Rectal smooth muscle tissue (tissue), 1 donor: ENCODE measurements around the gene KCNQ4.

Experiments
- H3K27ac ChIP-seq: one replicate; pipeline ENCODE4 v1.7.0; 2013; ENCODE audit warnings: low read depth, low read length, inconsistent platforms
- H3K27me3 ChIP-seq: one replicate; pipeline ENCODE4 v1.7.0; 2013; ENCODE audit warnings: low read length; ENCODE audit not compliant: control insufficient read depth, insufficient read depth
- H3K36me3 ChIP-seq: one replicate; pipeline ENCODE4 v1.7.0; 2013; ENCODE audit warnings: low read length; ENCODE audit not compliant: control insufficient read depth, insufficient read depth
- H3K4me1 ChIP-seq: one replicate; pipeline ENCODE4 v1.7.0; 2013; ENCODE audit warnings: low read length; ENCODE audit not compliant: control insufficient read depth, insufficient read depth
- H3K4me3 ChIP-seq: one replicate; pipeline ENCODE4 v1.7.0; 2013; ENCODE audit warnings: low read length
- H3K9ac ChIP-seq: one replicate; pipeline ENCODE4 v1.7.0; 2013; ENCODE audit warnings: low read length

The KCNQ4 gene

DNA sequence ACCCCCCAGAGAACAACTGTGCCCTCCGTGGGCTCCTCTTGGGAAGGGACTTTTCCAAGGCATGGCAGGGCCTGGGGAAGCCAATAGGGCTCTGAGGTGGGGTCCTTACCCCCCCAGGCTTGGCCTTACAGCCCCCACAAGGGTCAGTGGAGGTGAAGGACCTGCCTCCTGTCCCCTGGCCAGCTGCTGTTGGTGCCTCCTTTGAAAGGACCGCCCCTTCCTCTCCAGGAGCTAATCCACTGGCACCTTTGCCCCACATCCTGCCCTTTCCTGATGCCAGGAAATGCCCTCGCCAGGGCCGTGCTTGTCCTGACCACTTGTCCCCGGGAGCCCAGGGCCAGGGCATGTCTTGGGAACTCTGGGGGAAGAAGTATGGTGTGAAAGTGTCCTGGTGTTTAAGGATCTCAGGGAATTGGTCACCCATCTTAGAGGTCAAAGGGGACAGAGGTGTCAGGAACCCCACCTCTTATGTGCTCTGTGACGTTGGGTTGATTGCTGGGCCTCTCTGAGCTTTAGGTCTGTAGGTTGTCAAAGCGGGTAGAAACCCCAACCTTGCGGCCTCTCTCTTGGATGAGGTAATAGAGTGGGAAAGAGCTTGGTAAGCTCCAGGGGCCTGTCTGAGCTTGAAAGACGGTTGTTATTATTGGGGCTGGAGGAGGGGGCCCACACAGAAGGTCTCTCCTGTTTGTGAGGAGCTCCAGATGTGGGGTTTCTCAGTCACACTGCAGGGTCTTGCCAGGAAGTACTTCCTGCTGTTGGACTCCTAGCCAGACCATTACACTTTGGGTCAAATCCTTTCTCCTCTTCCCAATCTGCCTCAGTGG lies 2.8 kb downstream of the KCNQ4 start:
- H3K9ac ChIP-seq = no peak overlapping the region
- no peak overlapping the region for H3K4me3 ChIP-seq
- H3K4me1 ChIP-seq = peaks cover 48% of the 10 kb centered on the region

DNA sequence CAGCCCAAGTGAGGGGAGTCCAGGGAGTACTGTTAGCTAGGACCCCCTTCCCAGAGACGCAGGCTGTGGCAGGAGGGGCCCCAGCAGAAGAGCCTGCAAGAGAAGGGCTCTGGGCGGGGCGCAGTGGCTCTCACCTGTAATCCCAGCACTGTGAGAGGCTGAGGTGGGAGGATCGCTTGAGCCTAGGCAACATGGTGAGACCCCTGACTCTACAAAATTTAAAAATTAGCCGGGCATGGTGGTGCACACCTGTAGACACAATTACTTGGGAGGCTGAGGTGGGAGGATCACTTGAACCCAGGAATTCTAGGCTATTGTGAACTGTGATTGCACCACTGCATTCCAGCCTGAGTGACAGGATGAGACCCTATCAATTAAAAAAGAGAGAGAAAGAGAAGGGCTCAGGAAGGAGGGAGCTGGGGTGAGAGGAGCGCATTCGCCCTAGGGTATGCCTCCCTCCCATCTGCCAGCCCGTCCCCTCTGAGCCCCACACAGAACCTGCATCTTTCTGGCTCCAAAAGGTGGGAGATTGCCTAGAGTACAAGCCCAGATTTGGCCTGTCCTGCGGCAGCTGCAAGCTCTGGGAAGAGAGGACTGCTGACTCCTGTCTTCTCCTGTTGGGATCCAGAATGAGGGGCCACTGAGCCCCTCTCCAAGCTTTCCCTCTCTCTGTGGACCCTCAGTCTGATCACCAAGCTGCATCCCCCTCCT lies 3.6 kb downstream of the KCNQ4 start:
- no peak overlapping the region for H3K4me3 ChIP-seq
- H3K27me3 ChIP-seq = no peaks in the 10 kb centered on the region
- no peaks in the 10 kb centered on the region for H3K36me3 ChIP-seq
- H3K4me1 ChIP-seq = peaks cover 45% of the 10 kb centered on the region
- peak overlapping the region; percentile 59 for H3K27ac ChIP-seq
- no peak overlapping the region for H3K9ac ChIP-seq

More for the DNA sequence above, 2.8 kb downstream of the KCNQ4 start:
- Histone ChIP-seq H3K27ac (peak overlapping the region; percentile 88), H3K36me3 (no peaks in the 10 kb centered on the region), H3K27me3 (no peaks in the 10 kb centered on the region)

DNA sequence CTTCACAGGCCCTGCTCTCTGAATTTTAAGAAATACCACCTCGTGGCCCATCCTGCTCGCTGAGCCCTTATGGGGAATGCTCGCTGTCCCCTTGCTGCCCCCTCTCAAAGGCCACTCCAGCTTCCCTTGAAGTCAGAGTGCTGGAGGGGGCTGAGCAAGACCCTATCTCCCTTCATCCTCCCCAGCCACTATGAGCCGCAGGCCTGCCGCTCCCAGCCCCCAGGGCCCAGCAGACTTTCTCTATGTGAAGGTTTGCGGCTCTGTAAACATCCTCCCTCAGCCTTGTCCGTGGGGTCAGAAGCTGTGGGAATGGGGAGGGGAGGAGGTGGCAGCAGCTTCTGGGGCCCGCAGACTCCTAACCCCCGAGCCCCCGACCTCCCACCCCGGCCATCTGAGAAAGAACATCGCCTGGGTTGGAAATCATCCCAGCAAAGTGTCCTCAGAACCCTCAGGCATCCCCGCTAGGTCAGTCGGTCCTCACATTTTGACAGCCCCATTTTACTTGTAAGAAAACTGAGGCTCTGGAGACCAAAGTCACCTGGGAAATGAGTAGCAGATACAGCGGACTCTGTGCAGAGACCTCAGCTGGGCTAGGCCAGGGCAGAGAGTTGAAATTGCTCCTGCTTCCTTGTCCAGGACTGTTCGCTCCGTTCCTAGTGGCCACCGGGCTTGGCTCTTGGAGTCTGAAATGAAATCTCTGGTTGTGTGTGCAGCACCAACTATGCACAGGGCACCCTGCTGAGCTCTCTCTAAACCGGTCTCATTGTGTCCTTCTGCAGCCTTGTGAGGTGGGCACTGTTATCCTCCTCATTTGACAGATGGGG lies 4.4 kb downstream of the KCNQ4 start:
- Histone ChIP-seq H3K36me3 (no peaks in the 10 kb centered on the region), H3K9ac (no peak overlapping the region), H3K27me3 (no peaks in the 10 kb centered on the region), H3K4me1 (peaks cover 43% of the 10 kb centered on the region), H3K27ac (peak overlapping the region; percentile 59), H3K4me3 (no peak overlapping the region)

DNA sequence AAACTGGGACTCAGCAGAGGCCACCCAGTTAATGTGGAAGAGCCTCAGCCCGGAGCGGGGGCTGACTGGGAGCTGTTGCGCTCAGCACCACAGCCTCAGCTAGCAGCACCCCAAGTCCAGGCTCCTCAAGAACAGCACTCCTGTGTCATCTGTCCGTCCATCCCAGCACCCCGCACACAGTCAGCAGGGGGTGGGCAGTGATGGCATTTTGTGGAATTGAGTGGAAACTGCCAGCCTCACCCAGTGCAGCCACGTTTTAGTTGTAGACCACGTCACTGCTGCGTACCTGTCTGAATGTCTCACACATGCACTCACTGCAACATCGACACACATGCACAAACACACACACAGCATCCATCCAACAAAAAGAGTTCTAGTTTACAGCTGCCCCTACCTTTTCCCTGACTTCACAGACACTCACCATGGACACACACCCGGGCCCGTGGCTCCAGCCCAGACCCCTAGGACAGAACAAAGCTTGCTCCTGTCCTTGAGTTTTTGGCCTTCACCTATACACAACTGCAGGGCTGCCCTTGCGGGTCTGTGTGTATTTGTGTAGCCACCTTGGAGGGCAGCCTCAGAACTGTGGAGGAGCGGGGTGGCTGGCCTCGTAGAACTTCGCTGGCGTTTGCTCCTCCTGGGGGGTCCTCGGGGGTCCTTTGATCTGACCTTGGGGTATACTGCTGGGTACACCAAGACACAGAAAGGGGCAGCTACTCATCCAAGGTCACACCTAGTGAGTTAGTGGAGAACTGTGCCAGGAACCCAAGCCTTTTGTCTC lies 5.2 kb downstream of the KCNQ4 start:
- Histone ChIP-seq H3K4me3 (no peak overlapping the region), H3K36me3 (no peaks in the 10 kb centered on the region), H3K4me1 (peaks cover 40% of the 10 kb centered on the region), H3K27ac (peak overlapping the region; percentile 59), H3K9ac (no peak overlapping the region), H3K27me3 (no peaks in the 10 kb centered on the region)

- no peaks in the 10 kb centered on the region for H3K36me3 ChIP-seq
- H3K27ac ChIP-seq = peak overlapping the region; percentile 59
- H3K9ac ChIP-seq = no peak overlapping the region
- no peak overlapping the region for H3K4me3 ChIP-seq
- H3K4me1 ChIP-seq = peaks cover 41% of the 10 kb centered on the region
- H3K27me3 ChIP-seq = no peaks in the 10 kb centered on the region
Measured at GRCh38 chr1:40789342-40789598, 5.7 kb downstream of the KCNQ4 start.

GRCh38 chr1:40789661-40790430 lies 6.3 kb downstream of the KCNQ4 start:
- H3K4me3 ChIP-seq = no peak overlapping the region

GRCh38 chr1:40792036-40792435 lies 8.4 kb downstream of the KCNQ4 start:
- Histone ChIP-seq H3K4me1 (peaks cover 41% of the 10 kb centered on the region), H3K9ac (no peak overlapping the region), H3K27me3 (no peaks in the 10 kb centered on the region), H3K27ac (no peak overlapping the region), H3K4me3 (no peak overlapping the region), H3K36me3 (no peaks in the 10 kb centered on the region)

More at GRCh38 chr1:40789661-40790430, 6.3 kb downstream of the KCNQ4 start:
- no peaks in the 10 kb centered on the region for H3K27me3 ChIP-seq
- H3K36me3 ChIP-seq = no peaks in the 10 kb centered on the region
- no peak overlapping the region for H3K9ac ChIP-seq
- peaks cover 40% of the 10 kb centered on the region for H3K4me1 ChIP-seq
- peak overlapping the region; percentile 59 for H3K27ac ChIP-seq

DNA sequence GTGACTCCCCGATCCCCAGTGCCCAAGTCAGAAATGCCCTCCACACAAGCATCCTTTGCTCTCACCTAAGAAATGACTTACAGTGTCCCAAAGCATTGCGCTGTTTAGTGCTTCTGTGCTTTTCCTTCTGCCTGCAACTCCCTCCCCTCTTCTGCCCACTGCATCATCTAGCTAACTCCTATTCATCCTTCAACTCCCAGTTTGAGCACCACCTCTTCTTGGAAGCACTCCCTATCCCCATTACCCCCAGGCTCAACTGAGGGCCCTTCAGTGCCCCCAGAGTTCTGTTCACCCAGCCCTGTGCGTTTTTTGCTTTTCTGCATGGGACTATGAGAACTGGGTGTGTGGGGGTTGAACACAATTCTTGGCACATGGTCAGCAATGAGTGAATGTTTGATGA lies 10.0 kb downstream of the KCNQ4 start:
- H3K4me3 ChIP-seq = no peak overlapping the region
- H3K27ac ChIP-seq = no peak overlapping the region
- no peaks in the 10 kb centered on the region for H3K27me3 ChIP-seq
- no peak overlapping the region for H3K9ac ChIP-seq
- no peaks in the 10 kb centered on the region for H3K36me3 ChIP-seq
- peaks cover 55% of the 10 kb centered on the region for H3K4me1 ChIP-seq

GRCh38 chr1:40794048-40794447 lies 10.5 kb downstream of the KCNQ4 start:
- Histone ChIP-seq H3K4me1 (peaks cover 56% of the 10 kb centered on the region), H3K27ac (no peak overlapping the region), H3K36me3 (no peaks in the 10 kb centered on the region), H3K9ac (no peak overlapping the region), H3K4me3 (no peak overlapping the region), H3K27me3 (no peaks in the 10 kb centered on the region)

- no peak overlapping the region for H3K4me3 ChIP-seq
- H3K27ac ChIP-seq = peak overlapping the region; percentile 76
- H3K9ac ChIP-seq = no peak overlapping the region
- H3K36me3 ChIP-seq = no peaks in the 10 kb centered on the region
- H3K4me1 ChIP-seq = peaks cover 56% of the 10 kb centered on the region
- H3K27me3 ChIP-seq = no peaks in the 10 kb centered on the region
Measured at GRCh38 chr1:40794974-40795715, 11.6 kb downstream of the KCNQ4 start.
